OCI-LY1 (cell line): Measurements from ENCODE around the gene AGBL3.

Source experiments
- H2AFZ ChIP-seq: fragments of 200-600 bp; sonication (generic), shearing (Covaris generic); 2 replicates; pipeline ENCODE4 v1.6.0; 2014; ENCODE audit warnings: antibody characterized with exemption, mild to moderate bottlenecking, low read length
- H3F3A ChIP-seq: fragments of 200-600 bp; sonication (generic), shearing (Covaris generic); 2 replicates; pipeline ENCODE4 v1.6.0; 2014; ENCODE audit warnings: mild to moderate bottlenecking, antibody characterized with exemption, low read length, moderate library complexity; ENCODE audit not compliant: insufficient read depth
- H3K27ac ChIP-seq: fragments of 200-600 bp; sonication (generic); 2 replicates; pipeline ENCODE4 v1.5.1; 2014; ENCODE audit warnings: low read length, mixed run types, mild to moderate bottlenecking, low read depth; ENCODE audit not compliant: poor library complexity, severe bottlenecking
- H3K27me3 ChIP-seq: fragments of 200-600 bp; sonication (generic); 2 replicates; pipeline ENCODE4 v1.6.0; 2014; ENCODE audit warnings: antibody characterized with exemption, mild to moderate bottlenecking, low read length, moderate library complexity; ENCODE audit not compliant: insufficient read depth
- H3K36me3 ChIP-seq: fragments of 200-600 bp; sonication (generic); 2 replicates; pipeline ENCODE4 v1.6.1; 2014; ENCODE audit warnings: mild to moderate bottlenecking, antibody characterized with exemption, low read length, moderate library complexity, mixed read lengths; ENCODE audit not compliant: insufficient read depth
- H3K4me1 ChIP-seq: fragments of 200-600 bp; sonication (generic); 2 replicates; pipeline ENCODE4 v1.5.1; 2014; ENCODE audit warnings: mild to moderate bottlenecking, low read length, moderate library complexity; ENCODE audit not compliant: insufficient read depth, severe bottlenecking
- H3K4me2 ChIP-seq: fragments of 200-600 bp; sonication (generic), shearing (Covaris generic); 2 replicates; pipeline ENCODE4 v1.6.1; 2014; ENCODE audit warnings: low read length
- H3K4me3 ChIP-seq: fragments of 200-600 bp; sonication (generic); 2 replicates; pipeline ENCODE4 v1.5.1; 2014; ENCODE audit warnings: low read length, low read depth, mild to moderate bottlenecking, mixed read lengths; ENCODE audit not compliant: poor library complexity, severe bottlenecking
- H3K79me2 ChIP-seq: fragments of 200-600 bp; shearing (Covaris generic); 2 replicates; pipeline ENCODE4 v1.6.1; 2016; ENCODE audit warnings: mixed run types, low read length, mixed read lengths; ENCODE audit not compliant: insufficient read depth
- H3K9ac ChIP-seq: fragments of 200-600 bp; sonication (generic), shearing (Covaris generic); 2 replicates; pipeline ENCODE4 v1.6.1; 2014; ENCODE audit warnings: mild to moderate bottlenecking, low read length, mixed read lengths
- H3K9me2 ChIP-seq: fragments of 200-600 bp; sonication (generic), shearing (Covaris generic); 2 replicates; pipeline ENCODE4 v1.6.1; 2014; ENCODE audit warnings: low read depth, mild to moderate bottlenecking, low read length, mixed read lengths
- H3K9me3 ChIP-seq: fragments of 200-600 bp; shearing (Covaris generic); 2 replicates; pipeline ENCODE4 v1.6.1; 2014; ENCODE audit warnings: low read length, mixed read lengths
- H4K20me1 ChIP-seq: fragments of 200-600 bp; sonication (generic), shearing (Covaris generic); 2 replicates; pipeline ENCODE4 v1.6.0; 2016; ENCODE audit warnings: mild to moderate bottlenecking, low read length; ENCODE audit not compliant: insufficient read depth
- CTCF ChIP-seq: fragments of 200-600 bp; sonication (generic), shearing (Covaris generic); IDR thresholded peaks from 2 replicates; pipeline ENCODE4 v1.5.1; 2017; ENCODE audit warnings: mild to moderate bottlenecking, antibody characterized with exemption, low read length, moderate library complexity, mixed read lengths
- EZH2 ChIP-seq: fragments of 200-600 bp; sonication (generic), shearing (Covaris generic); IDR thresholded peaks from 2 replicates; pipeline ENCODE4 v1.8.0; 2017; ENCODE audit warnings: borderline replicate concordance, mixed run types, mild to moderate bottlenecking, antibody characterized with exemption, low read length, moderate library complexity, mixed read lengths

The AGBL3 gene

GRCh38 chr7:134941952-134942351 lies 44.4 kb upstream of the AGBL3 start:
- no peak for TF ChIP-seq CTCF
- no peak for TF ChIP-seq EZH2
- Histone ChIP-seq H3K27ac (no peak overlapping the region), H2AFZ (no peak overlapping the region), H3F3A (no peaks in the 10 kb centered on the region), H3K9me3 (no peaks in the 10 kb centered on the region), H3K27me3 (no peaks in the 10 kb centered on the region), H3K4me1 (no peaks in the 10 kb centered on the region), H4K20me1 (no peaks in the 10 kb centered on the region), H3K9me2 (no peaks in the 10 kb centered on the region), H3K79me2 (no peaks in the 10 kb centered on the region), H3K9ac (no peak overlapping the region), H3K4me3 (no peak overlapping the region), H3K4me2 (no peak overlapping the region), H3K36me3 (no peaks in the 10 kb centered on the region)

GRCh38 chr7:134942690-134943466 lies 43.4 kb upstream of the AGBL3 start:
- H3K79me2 ChIP-seq: no peaks in the 10 kb centered on the region
- H3K4me1 ChIP-seq: no peaks in the 10 kb centered on the region
- no peaks in the 10 kb centered on the region for H3K9me2 ChIP-seq
- no peaks in the 10 kb centered on the region for H3K9me3 ChIP-seq
- H3K27me3 ChIP-seq: no peaks in the 10 kb centered on the region
- no peak overlapping the region for H3K4me2 ChIP-seq
- H3K9ac ChIP-seq: no peak overlapping the region
- H2AFZ ChIP-seq: no peak overlapping the region
- H3K36me3 ChIP-seq: no peaks in the 10 kb centered on the region
- TF ChIP-seq CTCF (no peak), EZH2 (no peak)
- no peak overlapping the region for H3K4me3 ChIP-seq
- no peaks in the 10 kb centered on the region for H3F3A ChIP-seq
- H4K20me1 ChIP-seq: no peaks in the 10 kb centered on the region
- no peak overlapping the region for H3K27ac ChIP-seq

- no peaks in the 10 kb centered on the region for H3K36me3 ChIP-seq
These were observed 42.4 kb upstream of the AGBL3 start for GRCh38 chr7:134943785-134944400.

More at GRCh38 chr7:134943785-134944400, 42.4 kb upstream of the AGBL3 start:
- no peak overlapping the region for H3K4me2 ChIP-seq
- H3K4me3 ChIP-seq: no peak overlapping the region
- TF ChIP-seq EZH2 (no peak), CTCF (peak; percentile 68)
- no peaks in the 10 kb centered on the region for H3K27me3 ChIP-seq
- H2AFZ ChIP-seq: no peak overlapping the region
- no peaks in the 10 kb centered on the region for H3K9me3 ChIP-seq
- H4K20me1 ChIP-seq: no peaks in the 10 kb centered on the region
- no peak overlapping the region for H3K9ac ChIP-seq
- no peaks in the 10 kb centered on the region for H3K4me1 ChIP-seq
- no peaks in the 10 kb centered on the region for H3K79me2 ChIP-seq
- no peak overlapping the region for H3K27ac ChIP-seq
- no peaks in the 10 kb centered on the region for H3F3A ChIP-seq
- no peaks in the 10 kb centered on the region for H3K9me2 ChIP-seq
